Urinary bladder (tissue), 4 donors: Measurements from ENCODE around the gene C13orf46. TPM values are rescaled to one million over a fixed set of nuclear protein-coding genes. Genes with fewer than 3 reads are reported as not detected.

Source experiments
- DNase-seq: peaks from one replicate; pipeline ENCODE4 v3.0.0-alpha.2; 2015; ENCODE audit errors: extremely low spot score
- H3K27ac ChIP-seq: one replicate; pipeline ENCODE4 v1.5.1; 2013; ENCODE audit warnings: low read depth, mild to moderate bottlenecking, moderate library complexity
- H3K36me3 ChIP-seq: one replicate; pipeline ENCODE4 v1.6.1; 2013; ENCODE audit warnings: mild to moderate bottlenecking, moderate library complexity; ENCODE audit not compliant: insufficient read depth
- H3K4me1 ChIP-seq: one replicate; pipeline ENCODE4 v1.6.1; 2013; ENCODE audit warnings: mild to moderate bottlenecking, moderate library complexity; ENCODE audit not compliant: insufficient read depth
- H3K4me3 ChIP-seq: one replicate; pipeline ENCODE4 v1.5.1; 2013; ENCODE audit warnings: low read depth, low read length
- WGBS: extraction: QIAGEN DNeasy Blood & Tissue Kit; methylation state at CpG from one replicate; pipeline ENCODE4 v1.1.7; 2013; 5-methylcytosine and 5-hydroxymethylcytosine counted together
- polyA plus RNA-seq: library from polyadenylated mRNA; stranded (reverse); fragments of 200-250 nt; gene quantifications from one replicate; pipeline ENCODE4 v1.2.3, GENCODE V29; 2013
- total RNA-seq: library from RNA; depleted of rRNA; stranded (reverse); fragments of >200 nt; gene quantifications from one replicate; pipeline ENCODE4 v1.2.3, GENCODE V29; 2014
- donor health status: healthy with polysubstance abuse.
- donor health status: healthy.

C13orf46 gene
- total and polyA plus RNA-seq, 2 donors, result 0.38 to 0.85 TPM

DNA sequence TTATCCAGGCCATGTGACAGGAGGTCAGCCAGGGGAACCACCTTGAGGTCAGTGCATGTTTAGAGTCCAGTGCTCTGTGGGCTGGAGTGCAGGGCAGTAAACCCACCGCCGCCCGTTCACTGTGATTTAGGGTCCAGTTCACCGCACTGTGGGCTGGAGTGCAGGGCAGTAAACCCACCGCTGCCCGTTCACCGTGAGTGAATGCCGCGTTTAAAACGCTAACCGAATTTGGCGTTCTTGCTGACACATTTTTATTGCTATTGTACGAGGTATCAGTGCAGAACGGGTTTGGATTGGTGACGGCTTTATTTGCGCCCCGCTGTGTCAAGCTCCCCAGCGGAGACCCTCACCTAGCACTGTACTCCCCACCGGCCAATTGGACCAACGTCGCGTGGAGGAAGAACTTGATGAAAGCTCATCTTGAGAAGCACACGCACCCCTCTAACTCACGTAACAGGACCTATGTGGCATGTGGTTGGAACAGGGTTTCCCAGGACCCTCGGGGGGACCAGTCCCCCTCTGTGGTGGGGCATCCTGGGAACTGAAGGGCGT is 27.9 kb downstream of the C13orf46 start:
- no peaks in the 10 kb centered on the region for H3K36me3 ChIP-seq
- 88% methylated on average over 26 of the region's 26 CpGs for WGBS
- H3K27ac ChIP-seq, result no peak overlapping the region
- no peak overlapping the region for H3K4me3 ChIP-seq
- DNase-seq, result no peak
- H3K4me1 ChIP-seq, result no peaks in the 10 kb centered on the region

DNA sequence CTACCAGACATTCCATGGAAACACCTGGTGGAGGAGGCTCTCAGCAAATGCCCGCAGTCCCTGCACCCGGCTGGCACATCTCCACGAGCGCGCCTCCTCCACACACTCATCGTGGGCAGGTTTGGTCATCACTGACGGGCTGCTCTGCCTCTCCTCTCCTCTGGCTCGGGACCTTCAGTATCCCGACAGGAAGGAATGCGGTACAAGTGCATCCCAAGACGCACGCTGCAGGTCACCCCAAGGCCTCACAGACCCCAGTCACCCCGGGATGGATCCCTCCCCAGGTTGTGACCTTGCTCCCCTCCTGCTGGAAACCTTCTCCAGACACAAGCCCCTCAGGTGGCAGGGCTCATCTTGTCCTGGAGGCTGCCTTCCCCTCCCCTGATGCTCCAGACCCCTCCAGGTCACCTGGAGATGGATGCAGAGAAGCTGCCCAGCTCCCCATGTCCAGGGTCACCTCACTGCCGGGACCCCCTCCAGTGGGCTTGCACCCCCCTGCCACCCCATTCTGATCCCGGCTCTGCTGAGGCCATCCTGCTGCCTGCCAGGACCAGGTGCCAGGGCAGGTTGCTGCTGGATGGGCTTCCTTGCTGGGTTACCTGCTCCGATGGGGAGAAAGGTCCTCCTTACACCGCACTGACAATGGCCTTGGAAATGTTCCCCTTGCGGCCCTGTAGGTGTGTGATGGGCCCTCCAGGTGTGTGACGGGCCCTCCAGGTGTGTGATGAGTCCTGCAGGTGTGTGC is 29.9 kb downstream of the C13orf46 start:
- Histone ChIP-seq H3K27ac (no peak overlapping the region), H3K4me3 (no peak overlapping the region), H3K4me1 (no peaks in the 10 kb centered on the region), H3K36me3 (no peaks in the 10 kb centered on the region)
- WGBS, result 94% methylated on average over 19 of the region's 19 CpGs
- DNase-seq, result no peak

DNA sequence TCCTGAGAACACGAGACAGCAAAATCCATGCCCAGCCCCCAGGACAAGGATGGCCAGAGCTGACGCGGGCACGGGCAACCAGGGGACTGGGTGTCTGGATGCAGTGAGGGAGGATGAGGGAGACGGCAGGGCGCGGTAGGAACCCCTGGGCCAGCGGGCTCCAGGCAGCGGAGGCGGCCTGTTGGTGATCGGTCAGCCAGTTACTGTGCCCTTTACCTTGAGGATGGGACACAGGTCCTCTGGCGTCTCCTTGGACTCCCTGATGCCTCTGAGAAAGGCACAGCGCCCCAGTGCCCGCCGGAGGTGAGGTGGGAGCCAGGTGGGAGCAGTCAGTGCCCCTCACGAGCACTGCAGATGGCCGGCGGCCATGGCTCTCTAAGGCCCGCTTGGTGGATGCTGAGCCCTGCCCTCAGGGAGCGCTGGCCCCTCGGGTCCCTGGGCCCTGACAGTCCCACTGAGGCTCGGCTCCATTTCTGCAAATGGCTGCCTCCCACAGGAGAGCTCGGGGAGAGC is 31.2 kb downstream of the C13orf46 start:
- no peak overlapping the region for H3K4me3 ChIP-seq
- H3K4me1 ChIP-seq, result no peaks in the 10 kb centered on the region
- DNase-seq, result no peak
- no peak overlapping the region for H3K27ac ChIP-seq
- 94% methylated on average over 23 of the region's 23 CpGs for WGBS
- no peaks in the 10 kb centered on the region for H3K36me3 ChIP-seq

DNA sequence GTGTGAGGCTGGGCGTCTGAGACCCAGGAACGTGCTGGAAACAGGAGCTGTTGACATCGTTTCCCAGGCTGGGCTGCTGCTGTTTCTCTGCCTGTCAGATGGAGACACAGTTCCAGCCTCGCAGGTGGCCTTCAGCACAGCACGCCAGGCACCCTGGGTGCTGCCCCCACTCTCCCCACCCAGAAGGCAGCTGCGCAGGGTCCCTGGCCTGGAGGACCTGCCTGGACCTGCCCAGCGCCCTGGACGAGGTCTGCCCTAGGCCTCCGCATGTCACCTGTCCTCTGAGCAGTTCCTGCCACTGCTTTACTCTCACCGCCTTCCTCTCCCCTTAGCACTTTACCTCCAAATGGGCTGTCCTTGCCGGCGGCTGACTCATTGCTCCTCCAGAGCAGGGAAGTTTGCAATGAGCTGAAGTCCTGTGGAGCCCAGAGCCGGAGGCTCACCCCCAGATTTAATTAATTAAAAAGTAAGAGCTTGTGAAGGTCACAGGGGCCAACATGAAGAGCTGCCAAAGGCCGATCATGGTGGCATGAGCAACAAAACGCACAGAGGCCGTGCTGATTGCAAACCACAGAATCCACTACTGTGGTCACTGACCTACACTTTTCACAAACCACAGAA is 32.2 kb downstream of the C13orf46 start:
- Histone ChIP-seq H3K36me3 (no peaks in the 10 kb centered on the region), H3K4me3 (no peak overlapping the region), H3K27ac (no peak overlapping the region), H3K4me1 (no peaks in the 10 kb centered on the region)
- 83% methylated on average over 16 of the region's 16 CpGs for WGBS
- DNase-seq, result no peak

DNA sequence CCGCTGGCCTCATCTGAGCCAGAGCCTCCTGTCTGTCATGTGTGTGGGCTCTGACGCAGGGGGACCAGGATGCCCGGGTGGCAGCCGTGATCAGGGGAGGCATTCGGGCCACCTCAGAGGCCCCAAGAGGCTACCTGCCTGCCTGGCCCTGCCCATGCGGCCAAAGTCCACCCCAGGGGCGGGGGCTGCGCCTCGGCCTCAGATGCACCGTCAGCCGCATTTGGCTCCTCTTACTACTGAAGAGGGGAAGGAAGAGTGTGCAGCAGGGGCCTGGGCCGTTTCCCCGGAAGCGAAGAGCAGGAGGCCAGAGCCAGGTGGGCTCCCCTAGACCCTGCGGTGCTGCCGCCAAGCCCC is 34.0 kb downstream of the C13orf46 start:
- DNase-seq, result no peak

DNA sequence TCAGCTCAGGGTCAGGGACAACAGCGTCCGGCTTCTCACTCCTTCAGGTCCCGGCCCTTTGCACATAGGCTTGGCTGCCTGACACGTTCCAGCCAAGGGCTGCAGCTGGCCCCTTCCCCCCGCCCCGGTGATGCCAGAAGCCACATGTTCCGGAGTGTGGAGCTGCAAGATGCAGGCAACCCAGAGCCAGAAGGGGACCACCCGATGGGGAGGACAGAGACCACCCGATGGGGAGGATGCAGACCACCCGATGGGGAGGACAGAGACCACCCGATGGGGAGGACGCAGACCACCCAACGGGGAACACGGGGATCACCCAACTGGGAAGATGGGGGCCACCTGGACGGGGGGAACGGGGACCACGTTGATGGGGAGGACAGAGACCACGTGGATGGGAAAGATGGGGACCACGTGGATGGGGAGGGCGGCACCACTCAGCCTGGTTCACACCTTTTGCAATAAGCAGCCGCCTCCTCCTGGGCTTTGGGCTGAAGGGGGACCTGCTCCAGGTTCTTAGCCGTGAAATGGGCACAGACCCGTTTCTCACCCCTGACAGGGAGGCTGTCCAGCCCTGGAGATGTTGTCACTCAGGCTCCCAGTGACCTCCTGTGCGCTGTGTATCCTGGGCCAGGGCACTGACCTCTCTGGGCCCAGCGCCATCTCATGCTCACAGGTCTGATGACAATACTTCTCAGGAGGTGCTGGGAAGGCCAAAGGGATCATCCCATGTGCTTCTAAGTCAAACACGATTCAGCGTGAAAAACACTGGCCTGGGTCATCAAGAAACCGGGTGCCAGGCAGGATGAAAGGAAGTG is 34.5 kb downstream of the C13orf46 start:
- no peak overlapping the region for H3K4me3 ChIP-seq
- H3K36me3 ChIP-seq, result no peaks in the 10 kb centered on the region
- 70% methylated on average over 28 of the region's 28 CpGs for WGBS
- DNase-seq, result no peak
- H3K27ac ChIP-seq, result no peak overlapping the region
- no peaks in the 10 kb centered on the region for H3K4me1 ChIP-seq

More for the DNA sequence above, 34.0 kb downstream of the C13orf46 start:
- Histone ChIP-seq H3K4me3 (no peak overlapping the region), H3K4me1 (no peaks in the 10 kb centered on the region), H3K27ac (no peak overlapping the region), H3K36me3 (no peaks in the 10 kb centered on the region)
- WGBS, result 84% methylated on average over 16 of the region's 16 CpGs

DNA sequence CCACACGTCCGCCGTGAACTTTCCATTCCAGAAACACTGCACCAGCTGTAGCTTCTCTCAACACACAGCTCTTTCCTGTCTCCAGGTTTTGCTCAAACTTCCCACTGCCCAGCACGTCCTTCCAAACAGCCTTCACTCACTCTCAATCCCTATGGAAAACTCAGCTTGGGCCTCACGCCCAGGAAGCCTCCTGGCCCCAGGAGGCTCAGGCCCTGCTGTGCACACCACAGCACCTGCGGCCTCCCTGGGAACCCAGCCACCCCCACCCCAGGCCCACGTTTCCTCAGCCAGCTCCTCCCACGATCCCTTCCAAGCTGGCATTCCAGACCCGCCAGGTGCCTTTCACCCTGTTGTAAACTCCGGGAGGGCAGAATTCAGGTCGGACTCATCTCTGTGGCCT is 35.2 kb downstream of the C13orf46 start:
- no peak for DNase-seq
- 40% methylated on average over 11 of the region's 11 CpGs for WGBS
- Histone ChIP-seq H3K36me3 (no peaks in the 10 kb centered on the region), H3K4me3 (no peak overlapping the region), H3K4me1 (no peaks in the 10 kb centered on the region), H3K27ac (no peak overlapping the region)

DNA sequence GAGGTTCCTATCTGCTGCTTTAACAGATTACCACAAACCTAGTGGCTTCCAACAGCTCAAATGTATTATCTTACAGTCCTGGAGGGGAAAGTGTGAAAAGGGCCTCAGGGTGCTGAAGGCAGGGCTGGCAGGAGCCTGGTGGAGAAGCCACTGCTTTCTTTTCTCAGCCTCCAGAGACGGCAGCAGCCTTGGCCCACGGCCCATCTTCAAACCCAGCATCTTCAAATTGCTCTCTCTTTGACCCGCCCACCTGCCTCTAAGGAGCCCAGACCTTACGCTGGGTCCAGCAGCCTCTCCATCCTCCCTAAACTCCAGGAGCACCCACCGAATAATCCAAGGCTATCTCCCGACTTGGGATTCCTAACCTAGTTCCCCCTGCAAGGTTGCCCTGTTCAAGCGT is 35.6 kb downstream of the C13orf46 start:
- no peak overlapping the region for H3K27ac ChIP-seq
- WGBS, result 41% methylated on average over 7 of the region's 7 CpGs

DNA sequence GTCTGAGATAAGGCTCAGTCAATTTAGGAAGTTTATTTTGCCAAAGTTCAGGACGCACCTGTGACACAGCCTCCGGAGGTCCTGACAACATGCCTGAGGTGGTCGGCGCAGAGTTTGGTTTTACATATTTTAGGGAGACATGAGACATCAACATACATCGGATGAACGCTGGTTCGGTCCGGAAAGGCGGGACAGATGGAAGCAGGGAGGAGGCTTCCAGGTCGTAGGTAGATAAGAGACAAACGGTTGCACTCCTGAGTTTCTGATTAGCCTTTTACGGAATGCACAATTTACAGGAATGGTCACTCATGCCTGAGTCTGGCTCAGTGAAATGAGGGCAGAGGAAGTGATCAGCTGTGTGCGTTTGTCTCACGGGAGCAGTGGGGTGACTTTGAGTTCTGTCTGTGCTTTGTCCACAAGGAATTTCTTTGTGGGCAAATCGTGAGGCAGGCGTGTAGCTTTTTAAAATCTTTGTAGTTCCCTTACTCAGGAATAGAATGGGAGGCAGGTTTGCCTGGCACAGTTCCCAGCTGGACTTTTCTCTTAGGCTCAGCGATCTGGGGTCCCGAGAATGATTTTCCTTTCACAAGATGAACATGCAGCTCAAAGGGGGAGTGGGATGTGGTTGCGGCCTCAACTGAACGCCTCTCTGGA is 36.2 kb downstream of the C13orf46 start:
- no peak for DNase-seq
- 74% methylated on average over 20 of the region's 20 CpGs for whole genome bisulfite sequencing
- Histone ChIP-seq H3K36me3 (no peaks in the 10 kb centered on the region), H3K4me1 (no peaks in the 10 kb centered on the region), H3K27ac (no peak overlapping the region), H3K4me3 (no peak overlapping the region)

More for the DNA sequence above, 35.6 kb downstream of the C13orf46 start:
- no peaks in the 10 kb centered on the region for H3K4me1 ChIP-seq
- no peak overlapping the region for H3K4me3 ChIP-seq
- no peak for DNase-seq
- H3K36me3 ChIP-seq, result no peaks in the 10 kb centered on the region

DNA sequence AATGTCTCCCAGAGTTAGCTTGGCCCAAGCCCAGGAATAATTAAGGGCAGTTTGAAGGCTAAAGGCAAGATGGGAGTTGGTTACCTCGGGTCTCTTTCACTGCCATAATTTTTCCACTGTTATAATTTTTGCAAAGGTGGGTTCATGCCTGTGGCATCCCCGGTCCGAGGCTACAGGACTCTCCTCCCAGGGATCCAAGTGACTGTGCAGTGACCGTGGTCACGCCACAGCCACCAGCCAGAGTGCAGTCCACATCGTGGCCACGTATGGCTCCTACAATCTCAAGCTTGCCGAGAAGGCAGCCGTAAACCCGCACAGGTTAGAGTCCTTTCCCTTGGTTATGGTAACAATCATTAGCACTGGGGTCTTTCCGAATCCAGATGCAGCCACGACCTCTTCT is 36.8 kb downstream of the C13orf46 start:
- Histone ChIP-seq H3K36me3 (no peaks in the 10 kb centered on the region), H3K4me3 (no peak overlapping the region), H3K4me1 (no peaks in the 10 kb centered on the region), H3K27ac (no peak overlapping the region)
- 88% methylated on average over 12 of the region's 12 CpGs for WGBS
- DNase-seq, result no peak

DNA sequence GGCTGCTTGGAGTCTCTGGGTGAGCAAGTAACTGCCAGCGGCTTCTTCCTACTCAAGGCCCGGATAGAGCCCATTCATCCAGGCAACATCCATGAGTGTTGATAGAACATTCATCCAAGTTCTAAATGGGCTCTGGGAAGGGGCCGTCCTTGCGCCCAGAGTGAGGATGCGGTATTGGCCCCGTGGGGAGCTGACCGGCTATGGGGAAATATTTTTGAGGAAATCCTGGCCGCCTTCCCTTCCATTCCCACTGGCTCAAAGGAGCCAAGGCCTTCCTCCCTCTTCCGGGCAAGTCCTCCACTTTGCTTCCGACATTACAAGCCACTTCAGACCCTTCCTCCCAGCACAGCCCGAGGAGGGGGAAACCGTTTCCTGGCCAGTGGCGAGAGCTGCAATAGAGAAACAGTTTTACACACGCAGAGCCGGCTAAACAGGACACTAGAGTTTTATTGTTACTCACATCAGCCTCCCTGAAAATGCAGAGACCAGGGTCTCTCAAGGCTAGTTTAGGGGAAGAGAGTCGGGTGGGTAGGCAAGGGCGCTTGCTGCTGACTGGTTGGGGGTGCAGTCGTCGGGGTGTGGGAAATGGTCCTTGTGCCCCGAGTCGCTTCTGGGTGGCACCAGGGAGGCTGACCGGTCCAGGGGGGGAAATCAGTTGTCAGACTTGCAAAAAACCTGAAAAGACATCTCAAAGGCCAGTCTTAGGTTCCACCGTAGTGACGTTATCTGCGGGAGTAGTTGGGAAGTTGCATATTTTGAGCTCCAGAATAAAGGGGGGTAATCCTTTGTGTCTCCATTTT is 37.5 kb downstream of the C13orf46 start:
- H3K4me1 ChIP-seq, result no peaks in the 10 kb centered on the region
- no peak overlapping the region for H3K4me3 ChIP-seq
- DNase-seq, result no peak
- H3K36me3 ChIP-seq, result no peaks in the 10 kb centered on the region
- WGBS, result 85% methylated on average over 25 of the region's 25 CpGs
- no peak overlapping the region for H3K27ac ChIP-seq

DNA sequence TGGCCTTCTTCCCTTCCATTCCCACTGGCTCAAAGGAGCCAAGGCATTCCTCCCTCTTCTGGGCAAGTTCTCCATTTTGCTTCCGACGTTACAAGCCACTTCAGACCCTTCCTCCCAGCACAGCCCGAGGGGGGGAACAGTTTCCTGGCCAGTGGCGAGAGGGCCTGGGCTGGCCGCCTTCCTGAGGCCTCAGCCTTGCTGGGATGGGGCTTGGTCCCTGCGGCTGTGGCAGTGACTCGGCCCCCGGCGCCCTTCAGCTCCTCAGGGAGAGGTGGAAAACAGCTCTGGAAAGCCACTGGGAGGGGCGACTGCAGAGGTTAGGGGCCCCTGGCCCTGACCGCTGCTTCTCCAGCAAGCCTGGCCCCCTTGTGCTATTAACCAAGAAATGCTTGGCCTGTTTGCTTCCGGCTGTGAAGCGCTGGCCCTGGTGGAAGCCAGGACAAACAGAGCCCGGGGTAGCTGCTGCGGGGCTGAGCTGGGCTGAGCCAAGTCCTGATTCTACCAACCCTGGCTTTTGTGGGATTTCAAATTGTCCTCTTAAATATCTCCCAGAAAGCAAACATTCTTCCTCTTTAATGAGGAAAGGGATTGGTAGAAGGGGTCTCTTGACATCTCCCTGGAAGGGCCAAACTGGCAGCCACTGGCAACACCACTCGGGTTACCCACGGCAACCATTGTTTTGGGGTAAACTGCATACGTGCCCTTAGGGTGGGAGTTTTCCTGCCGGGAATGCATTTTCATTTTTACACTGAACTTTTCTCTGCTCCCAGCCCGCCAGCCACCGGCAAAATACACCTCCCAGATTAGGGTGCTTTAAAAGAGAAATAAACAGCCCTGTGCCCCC is 38.7 kb downstream of the C13orf46 start:
- 56% methylated on average over 21 of the region's 21 CpGs for WGBS
- no peaks in the 10 kb centered on the region for H3K36me3 ChIP-seq
- no peak overlapping the region for H3K4me3 ChIP-seq
- DNase-seq, result no peak
- no peak overlapping the region for H3K27ac ChIP-seq
- H3K4me1 ChIP-seq, result no peaks in the 10 kb centered on the region
